ENCODE measurements around the gene PPP2R5B.

- TF ChIP-seq, protein P1, sequence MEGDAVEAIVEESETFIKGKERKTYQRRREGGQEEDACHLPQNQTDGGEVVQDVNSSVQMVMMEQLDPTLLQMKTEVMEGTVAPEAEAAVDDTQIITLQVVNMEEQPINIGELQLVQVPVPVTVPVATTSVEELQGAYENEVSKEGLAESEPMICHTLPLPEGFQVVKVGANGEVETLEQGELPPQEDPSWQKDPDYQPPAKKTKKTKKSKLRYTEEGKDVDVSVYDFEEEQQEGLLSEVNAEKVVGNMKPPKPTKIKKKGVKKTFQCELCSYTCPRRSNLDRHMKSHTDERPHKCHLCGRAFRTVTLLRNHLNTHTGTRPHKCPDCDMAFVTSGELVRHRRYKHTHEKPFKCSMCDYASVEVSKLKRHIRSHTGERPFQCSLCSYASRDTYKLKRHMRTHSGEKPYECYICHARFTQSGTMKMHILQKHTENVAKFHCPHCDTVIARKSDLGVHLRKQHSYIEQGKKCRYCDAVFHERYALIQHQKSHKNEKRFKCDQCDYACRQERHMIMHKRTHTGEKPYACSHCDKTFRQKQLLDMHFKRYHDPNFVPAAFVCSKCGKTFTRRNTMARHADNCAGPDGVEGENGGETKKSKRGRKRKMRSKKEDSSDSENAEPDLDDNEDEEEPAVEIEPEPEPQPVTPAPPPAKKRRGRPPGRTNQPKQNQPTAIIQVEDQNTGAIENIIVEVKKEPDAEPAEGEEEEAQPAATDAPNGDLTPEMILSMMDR (IDR thresholded peaks at IDR 0.05) = no peak
- no peak for TF ChIP-seq ZFX (IDR thresholded peaks at IDR 0.05; ENCODE audit: borderline replicate concordance)
Observed at GRCh38 chr11:64885367-64886286, 38.9 kb upstream of the PPP2R5B start.

All from 22Rv1 (cell line).